Measurements from ENCODE around the gene MYLK. TPM values are rescaled to one million over a fixed set of nuclear protein-coding genes. Genes with fewer than 3 reads are reported as not detected.

The MYLK gene
- total and polyA plus RNA-seq, 10 of the 15 experiments (the other 5 are each of a cell fraction or from before 2014, with no cell fraction given) = 0.04 to 1.6 (median 0.42) TPM; not detected in 1

DNA sequence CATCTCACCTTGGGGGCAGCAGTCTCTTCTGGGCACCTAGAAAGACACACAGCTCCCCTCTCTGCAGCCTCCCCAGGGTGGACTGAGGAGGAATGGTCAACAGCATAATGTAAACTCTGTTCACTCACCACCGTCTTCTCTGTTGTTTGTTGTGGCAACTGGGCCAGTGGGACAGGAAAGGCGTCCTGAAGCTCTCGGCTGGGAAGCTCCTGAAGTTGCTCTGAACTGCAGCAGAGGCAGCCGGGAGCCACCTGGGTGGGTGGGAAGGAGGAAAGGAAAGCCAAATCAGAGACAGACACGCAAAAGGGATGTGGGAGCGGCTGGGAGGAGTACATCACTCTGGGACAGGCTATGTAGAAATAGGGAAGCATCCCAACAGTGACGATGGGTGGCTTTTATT, 52.7 kb downstream of the MYLK start:
- Histone ChIP-seq H2AFZ (ENCODE audit: control insufficient read depth, low read depth, low read length) (no peak overlapping the region), H3K9ac (ENCODE audit: control insufficient read depth, insufficient read depth, low read length) (no peak overlapping the region), H3K27me3 (replicated peaks in 1 of 2; ENCODE audit: control insufficient read depth in 2 of 2, insufficient read depth in 2 of 2, low read length in 1 of 2) (no peaks in the 10 kb centered on the region), H3K9me3 (replicated peaks; ENCODE audit: control insufficient read depth, insufficient read depth, low read length) (no peaks in the 10 kb centered on the region; the same call in 2 of the 3 replicates), H3K4me3 (no peak overlapping the region), H4K20me1 (ENCODE audit: control insufficient read depth, insufficient read depth) (no peaks in the 10 kb centered on the region), H3K79me2 (ENCODE audit: control insufficient read depth, insufficient read depth, low read length) (no peaks in the 10 kb centered on the region), H3K4me1 (ENCODE audit: control insufficient read depth, insufficient read depth, low read length) (no peaks in the 10 kb centered on the region), H3K36me3 (ENCODE audit: control insufficient read depth in 2 of 2, insufficient read depth in 2 of 2, low read length in 1 of 2) (no peaks in the 10 kb centered on the region), H3K27ac (ENCODE audit: control insufficient read depth, insufficient read depth) (no peak overlapping the region), H3K4me2 (ENCODE audit: control insufficient read depth, insufficient read depth) (no peak overlapping the region)
- ChIA-PET RAD21 (ENCODE audit: unreplicated experiment) (no interaction called here), SMC1A (ENCODE audit: uncharacterized antibody, unreplicated experiment) (no interaction called here), CTCF (no interaction called here), POLR2A (no interaction called here)
- in situ Hi-C loops (cut with MboI) (no loop called here), intact Hi-C loops (cut with micrococcal nuclease; ENCODE audit: unreplicated experiment) (no loop called here)
- ATAC-seq (no peak), FAIRE-seq (no peak), DNase-seq (ENCODE audit: low read depth, low spot score) (no peak)
- BruUV-seq (replicated peaks) = no TSS peak
- TF ChIP-seq ZZZ3 (IDR thresholded peaks at IDR 0.05; ENCODE audit: control insufficient read depth, insufficient read length, low read depth) (no peak), SP1 (IDR thresholded peaks at IDR 0.05; ENCODE audit: low read depth, low read length) (no peak), RELA (IDR thresholded peaks at IDR 0.05; ENCODE audit: borderline replicate concordance, partially characterized antibody) (no peak), ZNF217 (IDR thresholded peaks at IDR 0.05) (no peak), FOXK2 (IDR thresholded peaks at IDR 0.05) (no peak), DPF2 (IDR thresholded peaks at IDR 0.05) (no peak), CHD1 (IDR thresholded peaks at IDR 0.05; ENCODE audit: low read depth, low read length) (no peak), CHD2 (IDR thresholded peaks at IDR 0.05; ENCODE audit: borderline replicate concordance, low read depth, low read length) (no peak), HCFC1 (IDR thresholded peaks at IDR 0.05; ENCODE audit: low read length) (no peak), BMI1 (IDR thresholded peaks at IDR 0.05; ENCODE audit: borderline replicate concordance) (no peak), SPI1 (IDR thresholded peaks at IDR 0.05; ENCODE audit: borderline replicate concordance, insufficient read depth, low read depth, low read length) (no peak), POU2F2 (IDR thresholded peaks at IDR 0.05; ENCODE audit: borderline replicate concordance, low read depth, low read length) (no peak), MTA3 (IDR thresholded peaks at IDR 0.05; ENCODE audit: borderline replicate concordance, low read length) (no peak), MTA2 (IDR thresholded peaks at IDR 0.05; ENCODE audit: low read depth) (no peak), CHD4 (IDR thresholded peaks at IDR 0.05) (no peak), EED (IDR thresholded peaks at IDR 0.05; ENCODE audit: low read depth) (no peak)
- TF ChIP-seq, protein P1, sequence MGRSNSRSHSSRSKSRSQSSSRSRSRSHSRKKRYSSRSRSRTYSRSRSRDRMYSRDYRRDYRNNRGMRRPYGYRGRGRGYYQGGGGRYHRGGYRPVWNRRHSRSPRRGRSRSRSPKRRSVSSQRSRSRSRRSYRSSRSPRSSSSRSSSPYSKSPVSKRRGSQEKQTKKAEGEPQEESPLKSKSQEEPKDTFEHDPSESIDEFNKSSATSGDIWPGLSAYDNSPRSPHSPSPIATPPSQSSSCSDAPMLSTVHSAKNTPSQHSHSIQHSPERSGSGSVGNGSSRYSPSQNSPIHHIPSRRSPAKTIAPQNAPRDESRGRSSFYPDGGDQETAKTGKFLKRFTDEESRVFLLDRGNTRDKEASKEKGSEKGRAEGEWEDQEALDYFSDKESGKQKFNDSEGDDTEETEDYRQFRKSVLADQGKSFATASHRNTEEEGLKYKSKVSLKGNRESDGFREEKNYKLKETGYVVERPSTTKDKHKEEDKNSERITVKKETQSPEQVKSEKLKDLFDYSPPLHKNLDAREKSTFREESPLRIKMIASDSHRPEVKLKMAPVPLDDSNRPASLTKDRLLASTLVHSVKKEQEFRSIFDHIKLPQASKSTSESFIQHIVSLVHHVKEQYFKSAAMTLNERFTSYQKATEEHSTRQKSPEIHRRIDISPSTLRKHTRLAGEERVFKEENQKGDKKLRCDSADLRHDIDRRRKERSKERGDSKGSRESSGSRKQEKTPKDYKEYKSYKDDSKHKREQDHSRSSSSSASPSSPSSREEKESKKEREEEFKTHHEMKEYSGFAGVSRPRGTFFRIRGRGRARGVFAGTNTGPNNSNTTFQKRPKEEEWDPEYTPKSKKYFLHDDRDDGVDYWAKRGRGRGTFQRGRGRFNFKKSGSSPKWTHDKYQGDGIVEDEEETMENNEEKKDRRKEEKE (IDR thresholded peaks at IDR 0.05) = no peak
- TF ChIP-seq, protein P2, sequence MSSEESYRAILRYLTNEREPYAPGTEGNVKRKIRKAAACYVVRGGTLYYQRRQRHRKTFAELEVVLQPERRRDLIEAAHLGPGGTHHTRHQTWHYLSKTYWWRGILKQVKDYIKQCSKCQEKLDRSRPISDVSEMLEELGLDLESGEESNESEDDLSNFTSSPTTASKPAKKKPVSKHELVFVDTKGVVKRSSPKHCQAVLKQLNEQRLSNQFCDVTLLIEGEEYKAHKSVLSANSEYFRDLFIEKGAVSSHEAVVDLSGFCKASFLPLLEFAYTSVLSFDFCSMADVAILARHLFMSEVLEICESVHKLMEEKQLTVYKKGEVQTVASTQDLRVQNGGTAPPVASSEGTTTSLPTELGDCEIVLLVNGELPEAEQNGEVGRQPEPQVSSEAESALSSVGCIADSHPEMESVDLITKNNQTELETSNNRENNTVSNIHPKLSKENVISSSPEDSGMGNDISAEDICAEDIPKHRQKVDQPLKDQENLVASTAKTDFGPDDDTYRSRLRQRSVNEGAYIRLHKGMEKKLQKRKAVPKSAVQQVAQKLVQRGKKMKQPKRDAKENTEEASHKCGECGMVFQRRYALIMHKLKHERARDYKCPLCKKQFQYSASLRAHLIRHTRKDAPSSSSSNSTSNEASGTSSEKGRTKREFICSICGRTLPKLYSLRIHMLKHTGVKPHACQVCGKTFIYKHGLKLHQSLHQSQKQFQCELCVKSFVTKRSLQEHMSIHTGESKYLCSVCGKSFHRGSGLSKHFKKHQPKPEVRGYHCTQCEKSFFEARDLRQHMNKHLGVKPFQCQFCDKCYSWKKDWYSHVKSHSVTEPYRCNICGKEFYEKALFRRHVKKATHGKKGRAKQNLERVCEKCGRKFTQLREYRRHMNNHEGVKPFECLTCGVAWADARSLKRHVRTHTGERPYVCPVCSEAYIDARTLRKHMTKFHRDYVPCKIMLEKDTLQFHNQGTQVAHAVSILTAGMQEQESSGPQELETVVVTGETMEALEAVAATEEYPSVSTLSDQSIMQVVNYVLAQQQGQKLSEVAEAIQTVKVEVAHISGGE (CRISPR knock-in tag; IDR thresholded peaks at IDR 0.05) = no peak
- WGBS (ENCODE audit: insufficient coverage, insufficient replicate concordance, low lambda C conversion rate, missing lambda C conversion rate) = 32% methylated on average over 7 of the region's 7 CpGs
